ENCODE results near the gene ST7L.
"Not testable (repeated sequence)": the region's sequence is repeated elsewhere in the genome, so short reads cannot be mapped to it uniquely, and the experiment has no call there.

ST7L gene, protein sequence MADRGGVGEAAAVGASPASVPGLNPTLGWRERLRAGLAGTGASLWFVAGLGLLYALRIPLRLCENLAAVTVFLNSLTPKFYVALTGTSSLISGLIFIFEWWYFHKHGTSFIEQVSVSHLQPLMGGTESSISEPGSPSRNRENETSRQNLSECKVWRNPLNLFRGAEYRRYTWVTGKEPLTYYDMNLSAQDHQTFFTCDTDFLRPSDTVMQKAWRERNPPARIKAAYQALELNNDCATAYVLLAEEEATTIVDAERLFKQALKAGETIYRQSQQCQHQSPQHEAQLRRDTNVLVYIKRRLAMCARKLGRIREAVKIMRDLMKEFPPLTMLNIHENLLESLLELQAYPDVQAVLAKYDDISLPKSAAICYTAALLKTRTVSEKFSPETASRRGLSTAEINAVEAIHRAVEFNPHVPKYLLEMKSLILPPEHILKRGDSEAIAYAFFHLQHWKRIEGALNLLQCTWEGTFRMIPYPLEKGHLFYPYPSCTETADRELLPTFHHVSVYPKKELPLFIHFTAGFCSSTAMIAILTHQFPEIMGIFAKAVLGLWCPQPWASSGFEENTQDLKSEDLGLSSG

DNA sequence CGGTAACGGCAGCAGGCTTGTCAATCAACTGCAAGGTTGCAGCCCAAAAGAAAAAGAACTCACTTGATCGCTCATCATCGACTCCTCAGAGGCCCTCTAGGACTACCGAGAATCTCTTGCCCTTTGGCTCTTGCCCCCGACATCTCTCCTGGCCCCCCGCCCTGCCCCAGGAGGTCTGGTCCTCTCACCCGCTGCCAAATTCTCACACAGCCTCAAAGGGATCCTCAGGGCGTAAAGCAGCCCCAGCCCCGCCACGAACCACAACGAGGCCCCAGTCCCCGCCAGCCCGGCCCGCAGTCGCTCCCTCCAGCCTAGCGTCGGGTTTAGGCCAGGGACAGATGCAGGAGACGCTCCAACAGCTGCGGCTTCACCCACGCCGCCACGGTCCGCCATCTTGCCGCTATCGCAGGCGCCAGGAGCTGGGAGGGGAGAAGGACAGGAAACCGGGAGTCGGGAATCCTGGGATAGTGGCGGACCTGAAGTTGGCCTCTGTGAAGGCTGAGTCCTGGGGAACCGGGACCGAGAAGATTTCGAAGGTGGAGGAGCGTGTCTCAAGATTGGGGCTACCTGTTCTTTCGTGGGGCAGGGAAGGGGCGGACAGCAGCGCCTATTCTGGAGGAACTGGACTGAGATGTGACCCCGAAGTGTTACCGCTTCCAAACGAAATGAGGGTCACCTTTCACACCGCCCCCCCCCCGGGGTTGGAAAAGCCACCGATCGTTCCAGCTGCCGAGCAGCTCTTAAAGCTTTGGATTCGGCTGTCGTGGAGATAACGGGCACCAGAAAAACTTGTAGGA, at the start of gene ST7L:
ST7L (minus strand) TSS at position 421 of the 797 bp plus-strand sequence; CDS start at position 393, 28 bp downstream.
- DNase-seq: peak; percentile 90

DNA sequence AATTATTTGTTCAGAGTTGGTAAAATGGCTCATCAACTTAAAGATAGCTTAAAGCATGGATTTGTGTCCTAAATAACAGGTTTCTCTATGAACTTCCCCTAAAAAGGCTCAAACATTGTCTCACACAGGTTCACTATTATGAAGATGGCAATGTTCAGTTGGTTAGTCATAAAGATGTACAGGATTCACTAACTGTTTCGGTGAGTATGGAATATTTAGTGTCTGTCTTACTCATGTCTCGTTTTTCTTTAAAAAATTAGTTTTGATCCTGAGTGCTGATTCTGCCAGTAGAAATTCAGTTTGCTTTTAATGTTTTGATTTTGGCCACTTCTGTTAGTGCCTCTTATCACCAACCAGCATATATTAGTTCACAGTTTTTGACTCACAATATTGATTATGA, 48.0 kb upstream of the ST7L start:
- no peak for DNase-seq

DNA sequence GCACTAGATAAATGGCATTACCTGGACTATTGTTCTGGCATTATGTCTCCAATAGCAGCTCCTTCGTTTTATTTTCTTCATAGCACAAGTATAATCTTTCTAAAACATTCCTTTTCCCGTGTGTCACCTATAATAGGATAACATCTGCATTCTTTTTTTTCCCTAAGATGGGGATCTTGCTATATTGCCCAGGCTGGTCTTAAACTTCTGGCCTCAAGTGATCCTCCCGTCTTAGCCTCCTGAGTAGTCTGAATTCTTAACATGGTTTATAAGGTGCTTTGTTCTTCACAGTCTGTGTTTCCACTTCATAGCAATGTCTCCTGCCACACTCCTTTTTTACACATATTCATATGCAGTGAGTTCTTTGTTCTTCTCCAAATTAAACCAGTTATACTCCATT, 46.9 kb upstream of the ST7L start:
- DNase-seq: no peak

DNA sequence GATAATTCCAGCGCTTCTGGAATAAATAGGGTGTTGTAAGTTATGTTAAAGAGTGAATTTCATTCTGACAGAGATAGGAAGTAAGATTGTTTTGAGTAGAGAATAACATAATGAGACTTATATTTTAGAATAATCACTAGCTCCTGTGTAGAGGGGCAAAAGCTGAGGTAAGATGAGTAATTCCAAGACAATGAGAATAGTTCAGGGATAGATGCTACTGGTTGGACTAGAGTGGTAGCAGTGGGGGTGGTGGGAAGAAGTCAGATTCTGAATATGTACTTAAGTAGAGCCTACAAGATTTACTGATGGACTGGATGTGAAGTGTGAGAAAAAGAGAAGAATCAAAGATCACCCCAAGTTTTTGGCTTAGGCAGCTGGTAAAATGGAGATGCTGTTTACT, 32.3 kb upstream of the ST7L start:
- DNase-seq: no peak

DNA sequence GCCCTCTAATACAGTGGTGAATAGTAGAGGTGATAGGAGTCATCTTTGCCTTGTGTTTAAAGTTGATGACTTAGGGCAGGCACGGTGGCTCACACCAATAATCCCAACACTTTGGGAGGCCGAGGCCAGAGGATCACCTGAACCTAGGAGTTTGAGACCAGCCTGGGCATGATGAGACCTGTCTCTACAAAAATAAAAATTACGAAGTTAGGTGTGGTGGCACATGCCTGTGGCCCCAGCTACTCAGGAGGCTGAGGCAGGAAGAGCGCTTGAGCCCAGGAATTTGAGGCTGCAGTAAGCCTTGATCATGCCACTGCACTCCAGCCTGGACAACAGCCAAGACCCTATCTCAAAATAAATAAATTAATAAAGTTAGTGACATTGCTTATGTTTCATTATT, 27.3 kb upstream of the ST7L start:
- DNase-seq: no peak

DNA sequence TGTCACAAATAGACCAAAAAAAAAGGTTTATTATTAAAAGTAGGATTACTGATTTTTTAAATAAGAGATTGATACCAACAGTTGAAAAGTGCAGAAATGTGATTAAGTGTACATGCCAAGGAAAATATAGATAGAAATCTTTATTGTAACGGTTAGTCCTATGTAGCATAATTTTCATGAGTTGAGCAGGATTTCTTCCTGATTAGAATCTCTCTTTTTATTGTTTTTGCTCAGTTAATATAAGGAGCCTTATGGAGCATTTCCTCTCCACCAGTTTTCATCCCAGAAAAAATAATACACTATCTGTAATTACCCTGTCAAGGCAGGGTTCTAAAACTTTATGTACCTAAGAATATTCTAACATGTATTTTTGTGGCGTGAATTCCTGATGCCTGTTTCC, 24.1 kb upstream of the ST7L start:
- DNase-seq: no peak

DNA sequence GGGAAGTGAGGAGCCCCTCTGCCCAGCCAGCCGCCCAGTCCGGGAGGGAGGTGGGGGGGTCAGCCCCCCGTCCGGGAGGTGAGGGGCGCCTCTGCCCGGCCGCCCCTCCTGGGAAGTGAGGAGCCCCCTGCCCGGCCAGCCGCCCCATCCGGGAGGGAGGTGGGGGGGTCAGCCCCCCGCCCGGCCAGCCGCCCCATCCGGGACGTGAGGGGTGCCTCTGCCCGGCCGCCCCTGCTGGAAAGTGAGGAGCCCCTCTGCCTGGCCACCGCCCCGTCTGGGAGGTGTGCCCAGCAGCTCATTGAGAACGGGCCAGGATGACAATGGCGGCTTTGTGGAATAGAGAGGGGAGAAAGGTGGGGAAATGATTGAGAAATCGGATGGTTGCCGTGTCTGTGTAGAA, 21.5 kb upstream of the ST7L start:
- DNase-seq: not testable (repeated sequence)

DNA sequence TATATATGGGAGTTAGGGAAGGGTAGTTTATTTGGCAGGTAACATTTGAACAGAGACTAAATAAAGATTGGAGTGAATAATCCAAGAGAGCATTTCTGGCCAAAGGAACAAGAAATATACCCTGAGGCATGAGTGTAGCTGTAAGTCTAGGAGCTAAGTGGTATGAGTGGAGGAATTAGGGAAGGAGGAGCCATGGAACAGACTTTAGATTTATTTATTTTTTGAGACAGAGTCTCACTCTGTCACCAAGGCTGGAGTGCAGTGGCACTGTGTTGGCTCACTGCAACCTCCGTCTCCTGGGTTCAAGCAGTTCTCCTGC, 19.1 kb upstream of the ST7L start:
- DNase-seq: no peak

DNA sequence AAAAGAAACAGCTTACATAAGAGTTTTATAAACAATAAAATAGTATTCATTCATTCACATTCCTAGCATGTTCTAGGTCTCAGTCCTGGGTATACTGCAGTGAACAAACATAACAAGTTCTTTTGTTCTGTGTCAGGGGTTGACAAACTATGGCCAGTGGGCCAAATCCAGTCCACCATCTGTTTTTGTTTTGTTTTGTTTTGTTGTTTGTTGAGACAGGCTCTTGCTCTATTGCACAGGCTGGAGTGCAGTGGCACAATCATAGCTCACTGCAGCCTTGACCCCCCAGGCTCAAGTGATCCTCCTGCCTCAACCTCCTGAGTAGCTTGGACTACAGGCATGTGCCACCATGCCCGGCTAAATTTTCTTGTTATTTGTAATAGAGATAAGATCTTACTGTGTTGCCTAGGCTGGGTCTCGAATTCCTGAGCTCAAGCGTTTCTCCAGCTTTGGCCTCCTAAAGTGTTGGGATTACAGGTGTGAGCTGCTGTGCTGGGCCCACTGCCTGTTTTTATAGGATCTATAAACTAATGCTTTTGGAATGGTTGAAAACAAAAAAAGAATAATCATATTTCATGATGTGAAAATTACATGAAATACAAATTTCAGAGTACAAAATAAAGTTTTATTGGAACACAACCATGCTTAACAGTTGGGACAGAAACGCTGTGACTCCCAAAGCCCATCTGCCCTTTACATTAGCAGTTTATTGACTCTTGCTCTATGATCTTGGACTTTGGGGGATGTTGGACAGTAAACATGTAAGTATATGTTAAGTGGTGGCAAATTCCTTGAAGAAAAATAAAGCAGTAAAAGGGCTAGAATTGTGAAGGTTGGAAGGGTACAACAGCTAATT, 18.5 kb upstream of the ST7L start:
- no peak for DNase-seq

DNA sequence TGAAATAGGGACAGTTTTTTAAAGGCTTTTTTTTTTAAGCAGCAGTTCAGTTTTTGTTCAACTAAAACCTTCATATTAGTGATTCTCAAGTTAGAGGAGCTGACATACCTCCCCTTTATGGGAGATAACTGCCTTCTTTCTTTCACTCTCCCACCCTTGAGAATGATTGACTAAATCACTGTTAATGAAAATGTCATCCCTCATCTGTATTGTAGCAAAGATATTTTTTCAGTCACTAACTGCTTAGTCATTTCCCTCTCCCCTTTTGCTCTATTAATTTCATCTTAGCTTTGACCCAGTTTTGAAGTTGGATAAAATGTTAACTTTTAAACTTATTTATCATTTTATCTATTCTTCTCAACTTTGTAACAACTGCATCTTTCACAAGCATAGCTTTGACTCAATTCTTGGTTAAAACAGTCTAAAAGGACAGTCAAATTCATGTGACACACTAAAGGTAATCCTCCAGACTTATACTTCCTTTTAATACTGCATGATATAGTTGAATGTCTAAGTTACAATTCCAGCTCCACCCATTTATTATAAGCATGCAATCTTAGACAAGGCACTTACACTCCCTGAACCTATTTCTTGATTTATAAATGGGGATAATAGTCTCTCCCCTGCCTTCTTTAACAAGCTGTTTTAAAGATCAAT, 17.8 kb upstream of the ST7L start:
- DNase-seq: no peak

DNA sequence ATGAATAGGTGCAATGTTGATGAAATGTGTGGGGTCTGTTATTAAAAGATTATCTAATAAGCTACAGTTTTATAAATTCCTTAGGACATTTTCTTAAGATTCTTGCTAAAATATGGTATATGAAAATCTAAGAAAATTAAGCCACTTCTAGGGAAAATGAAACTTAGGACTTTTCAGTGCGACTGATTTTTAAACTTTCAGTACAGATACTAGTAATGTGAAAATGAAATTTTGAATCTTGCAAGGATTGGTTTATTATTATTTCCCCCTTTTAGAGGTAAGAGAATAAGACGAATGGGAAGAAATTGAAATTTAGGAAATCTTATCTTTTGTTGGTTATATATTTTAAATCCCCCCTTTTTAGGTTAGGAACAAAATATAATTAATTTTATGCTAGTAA, 17.1 kb upstream of the ST7L start:
- no peak for DNase-seq

DNA sequence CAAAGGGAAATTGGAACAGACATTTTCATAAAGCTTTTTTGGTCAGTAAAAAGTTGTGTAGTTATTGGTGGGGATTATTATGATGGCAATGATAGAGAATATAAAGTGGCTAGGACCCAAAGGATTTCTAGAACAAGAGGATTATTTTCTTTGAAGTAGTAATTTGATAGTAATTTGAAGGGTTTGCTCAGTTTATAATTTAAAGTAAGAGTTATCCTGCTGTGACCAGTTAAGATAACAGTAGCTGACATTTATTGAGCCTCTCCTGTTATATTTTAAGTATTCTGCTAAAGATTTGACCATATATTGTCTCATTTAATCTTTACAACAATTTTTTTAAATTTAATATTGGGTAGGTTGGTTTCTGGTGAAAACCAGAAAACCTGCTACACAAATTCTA, 15.4 kb upstream of the ST7L start:
- no peak for DNase-seq

DNA sequence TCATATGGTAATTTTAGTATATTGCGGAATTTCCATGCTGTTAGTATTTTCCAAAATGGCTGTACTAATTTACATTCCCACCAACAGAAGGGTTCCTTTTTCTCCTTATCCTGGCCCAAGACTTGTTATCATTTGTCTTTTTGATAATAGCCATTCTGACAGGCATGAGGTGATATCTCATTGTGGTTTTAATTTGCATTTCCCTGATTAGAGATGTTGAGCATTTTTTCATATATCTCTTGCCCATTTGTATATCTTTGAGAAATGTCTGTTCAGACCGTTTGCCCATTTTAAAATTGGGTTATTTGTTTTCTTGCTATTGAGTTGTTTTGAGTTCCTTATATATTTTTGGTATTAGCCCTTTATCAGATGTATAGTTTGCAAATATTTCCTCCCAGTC, 14.7 kb upstream of the ST7L start:
- no peak for DNase-seq

DNA sequence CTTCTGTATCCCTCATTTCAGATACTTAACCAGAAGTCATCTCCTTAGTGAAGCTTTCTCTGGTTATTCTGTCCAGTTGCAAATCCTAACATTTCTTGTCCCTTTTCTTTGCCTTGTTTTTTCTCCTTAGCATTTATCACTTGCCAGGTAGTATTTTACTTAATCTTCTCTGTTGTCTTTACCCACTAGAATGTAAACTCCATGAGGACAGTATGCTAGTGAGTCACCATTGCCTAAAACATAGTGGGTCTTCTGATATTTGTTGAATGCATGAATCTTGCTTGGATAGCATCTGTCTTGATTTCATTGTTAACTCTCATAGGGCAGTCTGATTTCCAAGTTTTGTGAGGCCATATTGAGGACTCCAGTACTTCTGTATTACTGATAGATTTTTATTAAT, 10.3 kb upstream of the ST7L start:
- no peak for DNase-seq

DNA sequence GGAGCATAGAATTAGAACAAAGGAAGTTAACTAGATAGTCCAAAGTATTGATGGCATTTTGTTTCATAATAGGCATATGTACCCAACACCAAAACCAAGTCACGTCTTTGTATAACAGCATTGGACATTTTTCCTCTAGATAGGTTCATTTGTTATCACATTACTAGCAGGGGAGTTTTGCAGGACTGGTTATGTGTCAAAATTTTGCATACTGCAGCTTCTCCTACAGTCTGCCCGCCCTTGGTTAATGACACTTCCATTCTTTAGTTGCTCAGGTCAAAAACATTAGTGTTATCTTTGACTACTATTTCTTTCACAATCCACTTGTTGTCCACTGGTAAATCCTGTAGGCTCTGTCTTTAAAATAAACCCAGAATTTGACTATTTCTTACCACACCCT, 9.6 kb upstream of the ST7L start:
- no peak for DNase-seq

DNA sequence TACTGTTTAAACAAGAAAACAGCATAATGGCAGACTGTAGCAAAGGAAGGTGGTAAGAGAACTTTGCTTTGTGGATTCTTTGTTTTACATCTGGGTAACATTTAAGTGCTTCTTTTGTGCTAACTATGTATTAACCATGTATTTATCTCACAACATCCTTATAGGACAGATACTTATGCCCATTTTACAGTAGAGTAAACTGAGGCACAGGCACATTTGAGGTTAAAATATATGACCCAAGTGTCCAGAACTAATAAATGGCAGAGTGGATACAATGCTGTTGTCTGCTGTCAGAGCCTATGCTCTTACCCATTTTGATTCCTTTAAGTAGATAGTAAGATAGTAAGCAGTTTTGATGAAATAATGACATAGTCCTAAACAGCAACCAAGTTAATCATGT, 7.9 kb upstream of the ST7L start:
- DNase-seq: no peak

DNA sequence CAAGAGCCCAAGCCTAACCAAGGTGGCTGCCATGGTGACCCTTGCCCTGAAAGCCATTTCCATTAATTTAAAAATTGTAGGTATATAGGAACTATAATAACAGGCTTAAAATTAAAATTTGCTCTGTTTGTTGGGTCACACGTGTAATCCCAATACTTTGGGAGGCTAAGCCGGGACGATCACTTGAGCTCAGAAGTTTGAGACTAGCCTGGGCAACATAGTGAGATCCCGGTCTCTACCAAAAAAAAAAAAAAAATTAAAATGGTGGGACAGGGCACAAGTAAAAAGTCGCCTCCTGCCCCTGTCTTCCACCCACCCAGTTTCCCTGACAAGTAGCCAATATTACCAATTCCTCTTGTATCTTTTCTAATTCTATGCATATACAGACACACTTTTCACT, 7.3 kb upstream of the ST7L start:
- no peak for DNase-seq

DNA sequence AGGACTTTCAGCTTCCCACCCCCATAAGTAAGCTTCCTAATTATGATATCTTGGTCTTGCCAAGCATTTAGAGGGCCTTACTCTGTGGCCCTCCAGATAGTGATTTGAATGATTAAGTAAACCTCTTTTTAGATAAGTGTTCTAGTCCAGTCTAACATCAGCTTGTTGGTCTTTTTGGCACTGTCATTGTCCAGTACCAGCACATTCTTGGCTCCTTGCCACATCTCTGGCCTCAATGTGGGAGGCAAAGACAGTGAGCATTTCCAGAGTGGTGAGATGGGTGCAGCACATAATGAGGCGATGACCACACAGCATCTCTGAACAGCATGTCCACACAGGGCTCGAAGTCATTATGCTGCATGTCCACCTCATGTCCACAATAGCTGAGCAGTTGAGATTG, 6.8 kb upstream of the ST7L start:
- no peak for DNase-seq

DNA sequence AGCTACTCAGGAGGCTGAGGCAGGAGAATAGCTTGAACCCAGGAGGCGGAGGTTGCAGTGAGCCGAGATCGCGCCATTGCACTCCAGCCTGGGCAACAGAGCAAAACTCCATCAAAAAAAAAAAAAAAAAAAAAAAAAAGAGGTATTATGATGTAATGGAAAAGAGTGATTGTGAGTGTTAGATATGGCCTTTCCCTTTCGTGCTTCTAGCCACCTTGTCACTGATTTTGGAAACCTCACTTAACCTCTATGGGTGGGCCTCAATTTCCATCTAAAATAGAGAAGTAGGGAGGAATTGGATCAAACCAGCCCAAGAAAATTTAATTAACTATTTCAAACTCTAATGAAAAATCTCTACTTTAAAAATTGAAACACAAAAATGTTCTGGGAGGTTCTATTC, 5.6 kb upstream of the ST7L start:
- DNase-seq: not testable (repeated sequence)

DNA sequence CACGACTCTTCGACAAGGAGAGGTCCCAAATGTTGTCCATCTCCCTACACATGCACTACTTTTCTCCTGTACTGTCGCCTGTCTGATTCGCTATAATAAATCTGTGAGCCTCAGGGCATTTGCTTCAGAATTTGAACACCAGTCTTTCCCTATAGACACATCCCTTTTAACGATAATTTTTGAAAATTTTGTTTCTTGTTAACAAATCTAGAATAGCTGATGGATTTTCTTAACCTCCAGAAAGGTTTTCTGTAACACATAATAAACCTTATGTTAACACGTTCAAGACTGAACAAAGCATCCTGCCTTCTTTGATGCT, 1.4 kb upstream of the ST7L start:
- DNase-seq: no peak

DNA sequence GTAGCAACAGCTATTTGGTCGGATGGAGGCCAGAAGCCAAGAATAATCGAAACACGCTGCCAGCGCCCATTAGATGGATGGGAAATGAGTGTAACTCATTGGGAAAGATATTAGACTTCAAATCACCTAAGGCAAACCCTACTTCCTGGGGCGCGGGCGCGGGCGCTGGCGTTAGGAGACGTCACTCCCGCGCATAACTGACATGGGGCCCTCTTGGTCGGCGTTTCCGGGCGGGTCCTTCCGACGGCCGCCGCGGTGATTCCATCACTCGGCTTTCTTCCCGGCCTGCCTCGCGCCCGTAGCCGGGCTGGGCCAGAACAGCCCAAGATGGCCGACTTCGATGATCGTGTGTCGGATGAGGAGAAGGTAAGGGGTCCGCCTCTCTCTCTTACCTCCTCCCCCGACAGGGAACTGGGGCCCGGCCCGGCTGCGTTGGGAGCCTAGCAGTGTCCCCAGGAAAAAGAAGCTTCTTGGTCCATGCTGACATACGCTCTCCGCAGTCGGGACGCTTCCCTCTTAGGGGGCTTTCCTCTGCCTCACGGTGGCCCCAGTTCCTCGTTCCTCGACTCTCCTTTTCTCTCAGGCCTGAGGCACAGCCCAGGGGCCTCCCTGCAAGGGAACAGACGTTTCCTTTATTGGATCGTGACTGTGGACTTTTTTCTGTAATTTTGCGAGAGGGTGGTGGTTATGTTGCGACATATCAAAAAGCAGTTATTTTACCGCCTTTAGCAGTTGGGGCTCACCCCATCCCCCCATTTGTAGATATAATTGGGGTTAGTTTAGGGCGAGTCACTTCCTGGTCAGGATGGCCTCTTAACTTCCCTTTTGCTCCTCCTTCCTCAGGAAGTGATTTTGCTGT, 806 bp upstream of the ST7L start, which contains the start of gene CAPZA1:
CAPZA1 (plus strand) TSS at position 315 of the 859 bp plus-strand sequence; CDS start at position 328, 13 bp downstream.
- DNase-seq: peak; percentile 95
